GM10248 (cell line): ENCODE results near the gene ULK1.
A peak's percentile ranks its signal among the peaks of the same experiment; 100 is the strongest.

ENCODE experiments used
- CTCF ChIA-PET: fragments of 300-600 bp; sonication (Branson Sonifier 250); formaldehyde crosslinking; extraction: SDS; loops from one replicate; lab custom pipeline; 2021; ENCODE audit warnings: antibody characterized with exemption; lab: Yijun Ruan, JAX
- POLR2A ChIA-PET: fragments of 350-650 bp; sonication (Branson Sonifier 250); formaldehyde crosslinking; extraction: SDS; loops from one replicate; lab custom pipeline; 2020; ENCODE audit warnings: antibody characterized with exemption; lab: Yijun Ruan, JAX
- DNase-seq: peaks from one replicate; pipeline ENCODE4 v3.0.0; 2012; ENCODE audit errors: extremely low spot score
- TF ChIP-seq, protein P1 (sequence below): IDR thresholded peaks from 2 replicates; pipeline ENCODE4 v1.5.1; 2012; ENCODE audit warnings: mild to moderate bottlenecking, low read depth; ENCODE audit errors: extremely low read depth, missing control alignments, control extremely low read depth

ULK1 gene

DNA sequence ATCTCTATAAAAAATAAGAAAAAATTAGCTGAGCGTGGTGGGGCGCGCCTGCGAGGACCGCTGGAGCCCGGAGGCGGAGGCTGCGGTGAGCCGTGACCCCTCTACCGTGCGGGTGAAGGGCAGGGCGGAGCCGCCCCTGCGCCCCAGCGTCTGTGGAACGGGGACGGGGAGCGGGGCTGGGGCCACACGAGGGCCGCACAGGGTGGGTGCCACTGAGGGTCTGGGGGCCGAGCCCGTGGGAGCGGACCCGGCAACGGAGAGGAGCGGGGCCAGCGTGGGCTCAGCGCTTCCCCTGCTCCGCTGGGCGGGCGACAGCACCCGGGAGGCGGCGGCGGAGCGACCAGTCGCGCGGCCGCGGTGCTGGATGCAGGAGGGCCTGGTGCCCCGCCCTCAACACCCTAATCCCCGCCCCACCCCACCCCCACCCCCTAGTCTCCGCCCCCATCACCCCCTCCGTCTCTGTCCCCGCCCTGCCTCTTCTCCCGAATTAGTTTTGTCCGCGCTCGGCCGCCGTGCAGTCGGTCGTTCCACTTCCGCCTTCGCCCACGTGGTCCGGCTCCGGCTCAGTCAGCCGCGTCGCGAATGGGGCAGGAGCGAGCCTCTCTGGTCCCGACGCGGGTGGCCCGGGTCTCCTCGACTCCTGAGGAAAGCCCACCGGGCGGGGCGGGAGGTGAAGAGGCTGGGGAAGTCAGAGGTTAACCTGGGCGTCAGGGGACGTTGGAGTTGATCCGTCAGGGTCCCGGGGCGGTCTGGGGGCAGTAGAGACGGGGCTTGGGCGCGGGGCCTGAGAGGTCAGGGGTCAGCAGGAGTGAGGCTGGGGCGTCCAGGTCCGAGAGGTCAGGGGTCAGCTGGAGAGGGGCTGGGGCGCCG, 34.5 kb downstream of the ULK1 start, which contains the start of gene PUS1:
Gene PUS1, plus strand, starts transcription at position 566 of the 870 bp plus-strand sequence. CDS start 447 bp downstream, outside the sequence.
- TF ChIP-seq, protein P1, sequence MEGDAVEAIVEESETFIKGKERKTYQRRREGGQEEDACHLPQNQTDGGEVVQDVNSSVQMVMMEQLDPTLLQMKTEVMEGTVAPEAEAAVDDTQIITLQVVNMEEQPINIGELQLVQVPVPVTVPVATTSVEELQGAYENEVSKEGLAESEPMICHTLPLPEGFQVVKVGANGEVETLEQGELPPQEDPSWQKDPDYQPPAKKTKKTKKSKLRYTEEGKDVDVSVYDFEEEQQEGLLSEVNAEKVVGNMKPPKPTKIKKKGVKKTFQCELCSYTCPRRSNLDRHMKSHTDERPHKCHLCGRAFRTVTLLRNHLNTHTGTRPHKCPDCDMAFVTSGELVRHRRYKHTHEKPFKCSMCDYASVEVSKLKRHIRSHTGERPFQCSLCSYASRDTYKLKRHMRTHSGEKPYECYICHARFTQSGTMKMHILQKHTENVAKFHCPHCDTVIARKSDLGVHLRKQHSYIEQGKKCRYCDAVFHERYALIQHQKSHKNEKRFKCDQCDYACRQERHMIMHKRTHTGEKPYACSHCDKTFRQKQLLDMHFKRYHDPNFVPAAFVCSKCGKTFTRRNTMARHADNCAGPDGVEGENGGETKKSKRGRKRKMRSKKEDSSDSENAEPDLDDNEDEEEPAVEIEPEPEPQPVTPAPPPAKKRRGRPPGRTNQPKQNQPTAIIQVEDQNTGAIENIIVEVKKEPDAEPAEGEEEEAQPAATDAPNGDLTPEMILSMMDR = no peak
- ChIA-PET CTCF (interaction anchor here (0.8 to 1.2 kb wide), 3 partner anchors 9 to 685 kb away, joined by 3 to 4 read pairs (median 3); no protein-coding TSS in a partner anchor), POLR2A (interaction anchor here (1.3 kb wide), 1 partner anchor 20 kb away, joined by 3 read pairs; the partner anchor contains the start of gene EP400)
- peak; percentile 98 for DNase-seq

DNA sequence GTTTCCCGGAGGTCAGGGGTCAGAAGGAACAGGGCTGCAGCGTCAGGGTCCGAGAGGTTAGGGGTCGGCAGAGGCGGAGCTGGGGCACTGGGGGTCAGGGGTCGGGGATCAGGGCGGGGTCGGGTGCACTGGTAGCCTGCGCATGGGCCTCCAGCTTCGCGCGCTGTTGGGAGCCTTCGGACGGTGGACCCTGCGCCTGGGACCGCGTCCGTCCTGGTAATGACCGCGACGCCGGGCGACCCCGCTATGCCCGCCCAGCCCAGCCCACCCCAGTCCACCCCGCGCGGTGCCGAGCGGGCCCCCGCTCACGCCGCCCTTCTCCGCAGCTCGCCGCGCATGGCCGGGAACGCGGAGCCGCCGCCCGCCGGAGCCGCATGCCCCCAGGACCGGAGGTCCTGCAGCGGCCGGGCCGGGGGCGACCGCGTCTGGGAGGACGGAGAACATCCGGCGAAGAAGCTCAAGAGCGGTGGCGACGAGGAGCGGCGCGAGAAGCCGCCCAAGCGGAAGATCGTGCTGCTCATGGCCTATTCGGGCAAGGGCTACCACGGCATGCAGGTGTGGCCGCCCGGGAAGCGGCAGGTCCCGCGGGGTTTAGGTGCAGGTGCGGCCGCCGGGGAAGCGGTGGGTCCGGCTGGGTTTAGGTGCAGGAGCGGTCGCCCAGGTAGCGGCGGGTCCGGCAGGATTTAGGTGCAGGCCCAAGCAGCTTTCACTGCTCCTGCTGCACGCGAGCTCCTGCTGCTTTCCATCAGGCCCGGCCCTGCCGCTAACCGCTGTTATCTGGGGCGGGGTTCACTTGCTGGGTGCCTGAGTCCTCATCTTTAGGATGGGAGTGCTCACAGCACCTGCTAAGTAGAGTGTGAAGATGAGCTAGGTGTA, 35.4 kb downstream of the ULK1 start:
- TF ChIP-seq, protein P1 = no peak
- ChIA-PET CTCF (interaction anchor here (0.8 to 1.1 kb wide), 3 partner anchors 10 to 685 kb away, joined by 3 to 4 read pairs (median 3); partner anchors contain the start of gene EP400), POLR2A (interaction anchor here (0.5 to 1.3 kb wide), 2 partner anchors 20 to 37 kb away, joined by 3 to 6 read pairs; partner anchors contain the start of gene EP400)
- no peak for DNase-seq

DNA sequence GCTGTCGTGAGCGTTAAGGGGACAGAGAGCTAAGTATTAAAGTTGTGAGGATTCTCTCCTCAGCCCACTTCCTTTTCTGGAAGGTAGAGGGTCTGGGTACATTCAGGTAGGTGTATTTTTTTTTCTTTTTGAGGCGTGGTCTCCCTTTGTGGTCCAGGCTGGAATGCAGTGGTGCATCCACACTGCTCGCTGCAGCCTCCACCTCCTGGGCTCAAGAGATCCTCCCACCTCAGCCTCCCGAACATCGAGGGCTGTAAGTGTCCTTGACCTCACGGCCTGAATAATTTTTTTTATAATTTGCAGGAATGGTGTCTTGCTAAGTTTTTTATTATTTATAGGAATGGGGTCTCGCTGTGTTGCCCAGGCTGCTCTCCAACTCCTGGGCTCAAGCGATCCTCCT, 36.1 kb downstream of the ULK1 start:
- TF ChIP-seq, protein P1 = no peak
- CTCF ChIA-PET = interaction anchor here (1.1 kb wide), 2 partner anchors 19 to 684 kb away, joined by 3 to 4 read pairs; partner anchors contain the start of gene EP400
- no peak for DNase-seq
- POLR2A ChIA-PET = interaction anchor here (0.5 to 1.3 kb wide), 2 partner anchors 19 to 36 kb away, joined by 3 to 6 read pairs; partner anchors contain the start of gene EP400

DNA sequence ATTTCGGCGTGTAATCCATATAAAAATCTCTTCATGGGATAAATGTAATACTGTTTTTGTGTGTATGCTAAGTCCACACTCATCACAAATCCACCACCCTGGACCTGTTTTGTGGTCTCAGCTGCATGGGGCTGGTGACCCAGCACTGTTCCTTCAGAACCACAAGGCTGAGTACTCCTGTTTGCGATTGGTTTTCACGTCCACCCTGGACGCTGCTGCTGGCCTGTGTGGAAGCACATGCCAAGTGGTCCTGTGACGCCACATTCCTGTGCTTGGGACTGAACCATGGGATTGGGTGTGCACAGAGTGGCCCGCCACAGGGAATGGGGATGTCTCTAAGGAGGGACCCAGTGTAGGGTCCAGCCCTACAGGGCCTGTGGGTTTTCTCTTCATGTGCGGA, 39.0 kb downstream of the ULK1 start:
- TF ChIP-seq, protein P1 = no peak
- DNase-seq = no peak
- ChIA-PET CTCF (no interaction called here), POLR2A (no interaction called here)

DNA sequence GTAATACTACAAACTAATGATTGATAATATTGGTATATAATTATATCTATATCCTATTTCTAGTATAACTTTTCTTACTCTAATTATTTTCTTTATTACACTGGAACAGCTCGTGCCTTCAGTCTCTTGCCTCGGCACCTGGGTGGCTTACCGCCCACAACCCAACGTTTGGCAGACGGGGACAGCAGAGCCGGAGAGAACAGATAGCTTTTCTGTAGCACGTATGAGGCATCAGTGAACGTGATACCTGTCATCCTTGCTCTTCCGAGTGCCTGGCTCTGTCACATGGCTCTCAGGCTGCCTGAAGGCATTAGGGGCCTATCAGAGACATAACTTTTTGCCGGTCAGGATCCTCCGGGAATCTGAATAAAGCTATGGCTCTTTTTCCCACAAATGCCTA, 40.1 kb downstream of the ULK1 start:
- ChIA-PET CTCF (no interaction called here), POLR2A (no interaction called here)
- TF ChIP-seq, protein P1 = no peak
- DNase-seq = no peak

DNA sequence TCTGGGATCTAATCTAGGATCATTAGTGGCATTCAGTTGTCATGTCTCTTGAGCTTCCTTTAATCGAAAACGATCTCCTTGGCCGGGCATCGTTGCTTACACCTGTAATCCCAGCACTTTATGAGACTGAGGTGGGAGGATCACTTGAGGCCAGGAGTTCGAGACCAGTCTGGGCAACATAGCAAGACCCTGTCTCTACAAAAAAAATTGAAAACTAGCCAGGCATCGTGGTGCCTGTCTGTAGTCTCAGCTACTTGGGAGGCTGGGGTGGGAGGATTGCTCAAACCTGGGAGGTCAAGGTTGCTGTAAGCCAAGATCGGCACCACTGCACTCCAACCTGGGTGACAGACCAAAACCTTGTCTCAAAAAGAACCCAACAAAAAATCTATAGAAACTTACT, 43.7 kb downstream of the ULK1 start:
- no peak for DNase-seq
- POLR2A ChIA-PET = no interaction called here
- CTCF ChIA-PET = interaction anchor here (0.8 kb wide), 1 partner anchor 10 kb away, joined by 4 read pairs; no protein-coding TSS in a partner anchor
- TF ChIP-seq, protein P1 = no peak
